Right lobe of liver (tissue), 6 donors: ENCODE measurements around the gene COA5. TPM values are rescaled to one million over a fixed set of nuclear protein-coding genes. Genes with fewer than 3 reads are reported as not detected.
A peak's percentile ranks its signal among the peaks of the same experiment; 100 is the strongest.

Experiments
- ATAC-seq, 4 donors: fragments of 200-7000 bp; cut with Tn5 transposase; one replicate each; pipeline ENCODE4 v1.9.1; 2020; ENCODE audit warnings: mild to moderate bottlenecking in 4 of 4, moderate library complexity in 4 of 4
- DNase-seq, 3 donors: peaks; one replicate each; pipeline ENCODE4 v3.0.0-alpha.2; 2020
- H3K27ac ChIP-seq, 3 donors: fragments of 200-600 bp; one replicate each; pipeline ENCODE4 v1.8.0; 2022
- H3K27me3 ChIP-seq, 2 donors: fragments of 200-600 bp; one replicate each; pipeline ENCODE4 v1.8.0; 2022
- H3K36me3 ChIP-seq, 4 donors: fragments of 200-600 bp; sonication (generic) in 1 of 4; one replicate each; pipeline versions ENCODE4 v1.5.1 to v1.8.0; 2017 to 2022; ENCODE audit warnings: control low read depth in 1 of 4
- H3K4me1 ChIP-seq, 4 donors: fragments of 200-600 bp; sonication (generic) in 1 of 4; one replicate each; pipeline versions ENCODE4 v1.5.1 to v1.8.0; 2017 to 2022; ENCODE audit warnings: control low read depth in 1 of 4
- H3K4me3 ChIP-seq, 3 donors: fragments of 200-600 bp; one replicate each; pipeline ENCODE4 v1.8.0; 2022
- H3K9me3 ChIP-seq, 4 donors: fragments of 200-600 bp; sonication (generic) in 1 of 4; one replicate each; pipeline versions ENCODE4 v1.5.1 to v1.8.0; 2017 to 2022; ENCODE audit warnings: control low read depth in 1 of 4
- POLR2A ChIP-seq: fragments of 450-650 bp; IDR thresholded peaks from one replicate; pipeline ENCODE4 v1.6.1; 2017; ENCODE audit warnings: antibody characterized with exemption, mild to moderate bottlenecking
- WGBS: methylation state at CpG from one replicate; pipeline ENCODE4 v1.1.6; 2018; ENCODE audit warnings: low coverage, low lambda C conversion rate; ENCODE audit not compliant: insufficient coverage; ENCODE audit errors: missing lambda C conversion rate; 5-methylcytosine and 5-hydroxymethylcytosine counted together
- intact Hi-C, 2 donors: fragments of 100-400 bp; cut with DNase I; formaldehyde crosslinking; loops; one replicate each; pipeline versions ENCODE4 v1.11.2 to v1.14.1; 2022
- total RNA-seq, 6 experiments: library from RNA; depleted of rRNA in 2 of 6; stranded (reverse); fragments of >200 nt in 2 of 6; fragmentation: NEBNext Ultra II Directional in 3 of 6; extraction: Animal tissue kit (Norgen Biotek cat#: 25700) in 3 of 6; gene quantifications; one replicate each; pipeline versions ENCODE4 v1.1.0 to v1.2.4, GENCODE V29; 2016 to 2023
- TF ChIP-seq, protein P1 (sequence below), 4 donors: fragments of 200-600 bp in 3 of 4; fragments of 450-650 bp in 1 of 4; IDR thresholded peaks; one replicate each; pipeline versions ENCODE4 v1.5.1 to v1.8.0; 2016 to 2022; ENCODE audit warnings: antibody characterized with exemption in 4 of 4, mild to moderate bottlenecking in 2 of 4
- donor health status: DM: no; HTN: yes; CAD: no.
- donor health status: DM: no; HTN: no; CAD: no.
- donor health status: DM: no; HTN: no; CAD: no.
- donor health status: DM: no; HTN: yes; CAD: no.
- donor health status: DM: no; HTN: yes; CAD: no.

Gene COA5
- total RNA-seq, 6 experiments from 2014 or later, result 12.9 to 23.0 (median 16.7) TPM

GRCh38 chr2:98649992-98650375, 41.7 kb upstream of the COA5 start:
- intact Hi-C loops, result loop anchor here (2.0 to 5.0 kb wide), 2 partner anchors 185 to 187 kb away; no protein-coding TSS in a partner anchor
- Histone ChIP-seq H3K27ac (no peak overlapping the region), H3K27me3 (no peaks in the 10 kb centered on the region), H3K36me3 (no peaks in the 10 kb centered on the region), H3K4me3 (no peak overlapping the region), H3K9me3 (no peaks in the 10 kb centered on the region), H3K4me1 (peaks cover 0 to 3% (median 0%) of the 10 kb centered on the region in 4 donors)
- WGBS, result 82% methylated on average over 1 of the region's 1 CpG
- TF ChIP-seq, protein P1, sequence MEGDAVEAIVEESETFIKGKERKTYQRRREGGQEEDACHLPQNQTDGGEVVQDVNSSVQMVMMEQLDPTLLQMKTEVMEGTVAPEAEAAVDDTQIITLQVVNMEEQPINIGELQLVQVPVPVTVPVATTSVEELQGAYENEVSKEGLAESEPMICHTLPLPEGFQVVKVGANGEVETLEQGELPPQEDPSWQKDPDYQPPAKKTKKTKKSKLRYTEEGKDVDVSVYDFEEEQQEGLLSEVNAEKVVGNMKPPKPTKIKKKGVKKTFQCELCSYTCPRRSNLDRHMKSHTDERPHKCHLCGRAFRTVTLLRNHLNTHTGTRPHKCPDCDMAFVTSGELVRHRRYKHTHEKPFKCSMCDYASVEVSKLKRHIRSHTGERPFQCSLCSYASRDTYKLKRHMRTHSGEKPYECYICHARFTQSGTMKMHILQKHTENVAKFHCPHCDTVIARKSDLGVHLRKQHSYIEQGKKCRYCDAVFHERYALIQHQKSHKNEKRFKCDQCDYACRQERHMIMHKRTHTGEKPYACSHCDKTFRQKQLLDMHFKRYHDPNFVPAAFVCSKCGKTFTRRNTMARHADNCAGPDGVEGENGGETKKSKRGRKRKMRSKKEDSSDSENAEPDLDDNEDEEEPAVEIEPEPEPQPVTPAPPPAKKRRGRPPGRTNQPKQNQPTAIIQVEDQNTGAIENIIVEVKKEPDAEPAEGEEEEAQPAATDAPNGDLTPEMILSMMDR (IDR thresholded peaks at IDR 0.05), result no peak
- TF ChIP-seq POLR2A, result no peak
- DNase-seq (no peak), ATAC-seq (no peak)

- ATAC-seq (peak; percentile 100), DNase-seq (peak; percentile 60 to 81 (median 60))
- Histone ChIP-seq H3K36me3 (no peaks in the 10 kb centered on the region), H3K27ac (no peak overlapping the region), H3K9me3 (no peaks in the 10 kb centered on the region), H3K4me1 (peaks cover 0 to 3% (median 0%) of the 10 kb centered on the region in 4 donors), H3K4me3 (no peak overlapping the region), H3K27me3 (no peaks in the 10 kb centered on the region)
- intact Hi-C loops, result loop anchor here in 1 of 2 donors (5.0 kb wide), 1 partner anchor 188 kb away; no protein-coding TSS in a partner anchor
- TF ChIP-seq POLR2A, result no peak
- TF ChIP-seq, protein P1 (IDR thresholded peaks at IDR 0.05), result peak; percentile 95 to 99 (median 98)
- 28% methylated on average over 4 of the region's 4 CpGs for WGBS
Measured at GRCh38 chr2:98649135-98649991, 41.1 kb upstream of the COA5 start.

GRCh38 chr2:98648451-98648850, 40.1 kb upstream of the COA5 start:
- no peaks in the 10 kb centered on the region for H3K36me3 ChIP-seq
- intact Hi-C loops, result loop anchor here in 1 of 2 donors (5.0 kb wide), 1 partner anchor 189 kb away; no protein-coding TSS in a partner anchor
- TF ChIP-seq, protein P1 (IDR thresholded peaks at IDR 0.05), result no peak
- no peak for TF ChIP-seq POLR2A
- H3K4me3 ChIP-seq, result no peak overlapping the region
- H3K9me3 ChIP-seq, result no peaks in the 10 kb centered on the region
- DNase-seq (no peak), ATAC-seq (no peak)
- 72% methylated on average over 2 of the region's 4 CpGs for WGBS
- no peak overlapping the region for H3K27ac ChIP-seq
- H3K4me1 ChIP-seq, result peaks cover 0 to 3% (median 0%) of the 10 kb centered on the region in 4 donors
- no peaks in the 10 kb centered on the region for H3K27me3 ChIP-seq

GRCh38 chr2:98647636-98648035, 39.3 kb upstream of the COA5 start:
- Histone ChIP-seq H3K4me1 (no peaks in the 10 kb centered on the region), H3K9me3 (no peaks in the 10 kb centered on the region), H3K36me3 (no peaks in the 10 kb centered on the region), H3K27me3 (no peaks in the 10 kb centered on the region), H3K27ac (no peak overlapping the region), H3K4me3 (no peak overlapping the region)
- DNase-seq (no peak), ATAC-seq (no peak)
- intact Hi-C loops, result loop anchor here in 1 of 2 donors (5.0 kb wide), 1 partner anchor 190 kb away; no protein-coding TSS in a partner anchor
- TF ChIP-seq, protein P1 (IDR thresholded peaks at IDR 0.05), result no peak
- no peak for TF ChIP-seq POLR2A
- 50% methylated on average over 2 of the region's 5 CpGs for WGBS
